ENCODE results near the gene CLSTN2. TPM values are rescaled to one million over a fixed set of nuclear protein-coding genes. Genes with fewer than 3 reads are reported as not detected.
A peak's percentile ranks its signal among the peaks of the same experiment; 100 is the strongest.

CLSTN2 gene
- polyA plus RNA-seq, 4 donors = 0.92 to 2.0 (median 1.5) TPM

- no peak for DNase-seq (ENCODE audit: low read depth in 4 of 4, low spot score in 2 of 4)
Measured at GRCh38 chr3:140050396-140050795, 115.4 kb downstream of the CLSTN2 start.

GRCh38 chr3:140051019-140051957, 116.3 kb downstream of the CLSTN2 start:
- DNase-seq (ENCODE audit: low read depth in 4 of 4, low spot score in 2 of 4) = no peak

DNA sequence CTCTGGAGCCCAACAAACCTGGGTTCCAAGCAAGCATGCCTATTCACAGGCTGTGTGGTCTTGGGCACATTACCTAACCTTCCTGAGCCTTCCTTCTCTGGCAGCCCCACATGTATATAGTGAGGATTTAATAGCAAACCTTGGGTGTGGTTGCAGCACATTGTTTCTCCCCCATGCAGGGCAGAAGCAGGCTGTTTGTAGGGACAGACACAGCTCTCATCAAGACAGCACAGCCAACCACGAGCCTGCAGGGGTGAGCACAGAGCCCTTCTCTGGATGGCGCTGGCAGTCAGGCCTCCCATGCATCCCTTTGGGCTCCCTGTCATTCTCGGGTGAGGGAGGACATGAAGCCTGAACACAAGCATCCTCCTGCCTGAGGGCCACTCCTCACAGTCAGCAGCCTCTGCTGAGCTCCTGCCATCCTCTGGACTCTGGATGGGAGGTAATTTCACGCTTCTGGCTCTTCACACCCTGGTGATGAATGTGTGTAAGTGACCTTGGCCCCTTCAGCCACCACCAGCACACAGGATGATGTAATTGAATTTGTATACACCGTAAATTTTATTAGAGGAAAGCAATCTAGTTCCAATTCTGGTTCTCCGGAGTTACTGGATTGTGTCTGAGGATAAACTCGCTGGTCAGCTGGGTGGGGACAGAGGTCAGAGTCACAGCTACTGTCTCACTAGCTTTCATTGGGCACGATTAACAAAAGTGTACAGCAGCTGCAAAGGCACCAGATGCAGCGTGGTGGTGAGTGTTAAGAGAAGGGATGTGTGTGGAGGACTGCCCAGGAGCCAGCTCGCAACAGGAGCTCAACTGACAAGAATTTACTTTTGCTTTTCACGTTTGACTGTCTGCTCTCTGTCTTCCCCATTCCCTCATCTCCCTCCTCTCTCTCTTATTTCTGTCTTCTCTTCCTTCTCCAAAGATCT, 118.1 kb downstream of the CLSTN2 start:
- DNase-seq (ENCODE audit: low read depth in 4 of 4, low spot score in 2 of 4) = peak in 3 of 4 donors; percentile 32 to 61 (median 53)

- no peak for DNase-seq (ENCODE audit: low read depth in 4 of 4, low spot score in 2 of 4)
Measured at GRCh38 chr3:140053794-140054193, 118.8 kb downstream of the CLSTN2 start.

DNA sequence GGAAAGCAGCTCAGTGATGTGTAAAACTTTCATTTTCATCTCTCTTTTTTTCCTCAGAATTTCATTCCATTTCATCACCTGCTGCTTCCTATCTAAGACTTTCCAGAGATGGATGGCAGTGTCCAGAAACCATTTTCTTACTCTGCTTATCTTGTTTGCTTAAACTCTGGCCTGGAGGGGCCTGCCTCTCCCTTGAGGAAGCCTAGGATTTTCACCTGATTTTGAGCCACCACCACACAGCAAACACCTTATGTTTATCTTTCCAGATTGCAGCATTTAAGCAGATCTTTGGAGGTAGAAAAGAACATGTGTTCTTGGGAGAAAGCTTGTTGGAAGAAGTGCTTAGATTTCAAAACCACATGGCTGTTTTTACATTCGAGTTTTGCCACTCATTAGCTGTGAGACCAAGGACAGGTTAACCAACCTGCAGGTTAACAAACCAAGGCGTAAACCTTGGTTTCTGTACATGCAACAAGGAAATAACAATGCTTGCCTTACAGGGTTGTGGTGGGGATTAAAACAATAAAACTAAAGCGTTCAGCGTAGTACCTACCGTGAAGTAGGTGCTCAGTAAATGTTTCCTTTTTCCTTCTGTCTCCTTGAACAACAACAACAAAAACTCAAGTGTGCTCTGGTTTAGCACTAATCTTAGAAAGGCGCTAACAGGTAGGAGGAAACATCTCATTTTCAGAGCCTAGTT, 120.3 kb downstream of the CLSTN2 start:
- DNase-seq (ENCODE audit: low read depth in 4 of 4, low spot score in 2 of 4) = no peak

- no peak for DNase-seq (ENCODE audit: low read depth in 4 of 4, low spot score in 2 of 4)
Measured at GRCh38 chr3:140056047-140056446, 121.1 kb downstream of the CLSTN2 start.

GRCh38 chr3:140061211-140061610, 126.2 kb downstream of the CLSTN2 start:
- no peak for DNase-seq (ENCODE audit: low read depth in 4 of 4, low spot score in 2 of 4)

GRCh38 chr3:140062461-140062860, 127.5 kb downstream of the CLSTN2 start:
- DNase-seq (ENCODE audit: low read depth in 4 of 4, low spot score in 2 of 4) = no peak

GRCh38 chr3:140067487-140067886, 132.5 kb downstream of the CLSTN2 start:
- DNase-seq (ENCODE audit: low read depth in 4 of 4, low spot score in 2 of 4) = no peak

- DNase-seq (ENCODE audit: low read depth in 4 of 4, low spot score in 2 of 4) = no peak
Measured at GRCh38 chr3:140068494-140069017, 133.6 kb downstream of the CLSTN2 start.

DNA sequence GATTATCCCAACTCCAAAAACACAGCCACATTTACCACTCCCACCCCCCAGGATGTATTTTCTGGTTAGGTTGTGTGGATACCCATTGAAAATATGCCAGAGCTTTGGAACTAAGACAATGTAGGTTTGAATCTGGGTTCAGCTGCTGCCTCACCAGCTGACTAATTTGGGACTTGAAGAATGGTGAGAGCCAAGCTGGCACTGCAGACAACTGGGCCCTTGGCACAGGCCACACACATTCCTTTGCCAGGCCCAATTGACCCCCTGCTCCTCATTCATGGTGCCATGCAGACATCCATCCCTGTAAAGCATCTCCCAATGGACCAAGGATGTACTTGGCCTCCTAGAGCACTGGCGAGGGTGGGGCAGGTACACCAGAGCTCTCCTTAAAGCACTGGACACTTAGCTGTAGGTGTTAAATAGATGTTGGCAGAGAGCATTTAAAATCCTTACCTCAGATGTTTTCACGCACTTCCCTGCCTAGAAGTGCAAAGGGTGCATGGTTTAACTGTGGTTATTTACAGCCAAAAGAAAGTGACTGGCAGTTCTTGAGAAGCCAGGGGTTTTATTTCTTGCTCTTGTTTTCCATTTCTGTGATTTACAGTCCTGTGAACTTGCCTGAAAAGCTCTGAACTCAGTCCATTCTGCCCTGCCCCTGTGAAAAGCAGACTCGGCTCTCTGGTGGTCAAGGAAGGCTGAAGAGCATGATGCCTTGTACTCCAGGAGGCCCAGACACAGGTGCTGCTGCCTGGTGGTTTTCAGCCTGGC, 138.5 kb downstream of the CLSTN2 start:
- DNase-seq (ENCODE audit: low read depth in 4 of 4, low spot score in 2 of 4) = no peak

- DNase-seq (ENCODE audit: low read depth in 4 of 4, low spot score in 2 of 4) = no peak
Measured at GRCh38 chr3:140076552-140076951, 141.6 kb downstream of the CLSTN2 start.

DNA sequence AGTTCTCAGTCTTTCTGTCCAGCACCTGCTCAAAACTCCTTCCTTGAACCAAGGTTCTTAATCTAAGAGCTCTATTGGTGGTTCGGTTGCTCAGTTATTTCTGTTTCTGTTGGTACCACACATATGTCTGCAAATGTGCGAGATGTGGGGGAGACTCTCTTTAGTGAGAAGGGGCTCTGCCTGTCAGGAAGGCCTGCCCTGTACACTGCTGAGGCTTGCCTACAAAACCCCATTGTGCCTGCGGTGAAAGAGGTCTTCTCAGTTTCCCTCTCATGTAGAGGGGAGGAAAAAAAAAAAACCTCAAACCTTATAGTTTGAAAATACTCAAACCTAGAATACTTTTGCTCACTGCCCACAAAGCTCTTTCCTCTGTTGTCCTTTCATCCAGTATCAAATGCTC, 142.4 kb downstream of the CLSTN2 start:
- no peak for DNase-seq (ENCODE audit: low read depth in 4 of 4, low spot score in 2 of 4)

- DNase-seq (ENCODE audit: low read depth in 4 of 4, low spot score in 2 of 4) = no peak
Measured at GRCh38 chr3:140078343-140078742, 143.4 kb downstream of the CLSTN2 start.

DNA sequence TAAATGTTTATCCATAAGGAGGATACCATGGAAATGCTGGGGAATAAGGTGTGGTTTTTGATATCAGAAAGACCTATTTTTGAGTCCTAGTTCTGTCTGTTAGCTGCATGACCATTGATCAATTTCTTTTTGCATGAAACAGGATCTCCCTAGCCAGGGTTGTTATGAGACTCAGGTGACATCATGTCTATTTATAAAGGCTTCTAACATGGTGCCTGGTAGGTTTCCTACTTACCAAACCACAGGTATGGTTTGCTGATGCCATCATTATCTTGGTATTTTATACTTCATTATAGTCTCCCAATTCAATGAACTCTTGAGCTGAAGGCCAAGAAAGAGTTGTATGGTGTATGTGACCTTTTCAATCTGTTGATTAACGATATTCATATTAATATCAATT, 144.0 kb downstream of the CLSTN2 start:
- no peak for DNase-seq (ENCODE audit: low read depth in 4 of 4, low spot score in 2 of 4)

DNA sequence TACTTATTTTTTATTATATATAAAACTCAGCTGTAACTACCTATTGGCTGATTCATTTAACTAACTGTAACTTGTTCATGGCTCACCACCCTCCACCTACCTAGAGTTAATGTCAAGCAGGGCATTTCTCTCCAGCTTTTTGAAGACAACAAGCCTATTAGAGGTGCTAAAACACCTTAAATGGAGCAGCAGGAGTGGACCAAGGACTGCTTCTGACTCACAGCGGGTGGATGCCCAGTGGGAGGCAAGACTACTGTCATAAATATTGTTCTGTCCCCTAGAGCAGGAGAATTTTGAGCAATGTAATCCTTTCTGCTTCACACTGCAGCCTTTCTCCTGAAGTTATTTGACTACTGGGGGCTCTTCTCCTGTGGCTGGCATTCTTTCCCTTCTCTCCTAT, 146.9 kb downstream of the CLSTN2 start:
- no peak for DNase-seq (ENCODE audit: low read depth in 4 of 4, low spot score in 2 of 4)

- no peak for DNase-seq (ENCODE audit: low read depth in 4 of 4, low spot score in 2 of 4)
Measured at GRCh38 chr3:140085001-140085400, 150.0 kb downstream of the CLSTN2 start.

DNA sequence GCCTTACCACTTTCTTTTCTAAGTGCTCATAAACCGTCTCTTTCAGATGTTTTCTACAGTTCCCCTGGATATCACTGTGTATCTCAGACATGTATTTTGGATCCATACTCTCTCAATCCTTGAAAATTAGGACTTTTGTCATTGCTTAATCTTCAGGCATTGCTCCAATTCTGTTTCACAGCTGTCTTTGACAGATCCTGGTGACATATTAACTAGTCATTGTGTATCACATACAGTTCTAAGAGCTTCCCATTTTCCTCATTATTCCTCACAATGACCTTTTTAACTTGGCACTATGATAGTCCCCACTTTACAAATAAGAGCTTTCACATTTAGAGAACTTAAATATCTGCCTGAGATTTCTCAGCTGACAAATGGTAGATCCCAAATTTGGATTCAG, 151.7 kb downstream of the CLSTN2 start:
- DNase-seq (ENCODE audit: low read depth in 4 of 4, low spot score in 2 of 4) = no peak

GRCh38 chr3:140088058-140088457, 153.1 kb downstream of the CLSTN2 start:
- DNase-seq (ENCODE audit: low read depth in 4 of 4, low spot score in 2 of 4) = no peak

GRCh38 chr3:140088513-140088912, 153.5 kb downstream of the CLSTN2 start:
- DNase-seq (ENCODE audit: low read depth in 4 of 4, low spot score in 2 of 4) = no peak

Data from left renal cortex interstitium (tissue), 4 donors.